Heart left ventricle (tissue), 13 donors: Measurements from ENCODE around the gene UBE4B.

ENCODE experiments used
- CTCF ChIP-seq, 12 donors: fragments of 200-600 bp; sonication (generic) in 4 of 12; IDR thresholded peaks; one replicate each; pipeline versions ENCODE4 v1.5.0 to v1.8.0; 2018 to 2022; ENCODE audit warnings: antibody characterized with exemption in 12 of 12, mild to moderate bottlenecking in 5 of 12
- POLR2A ChIP-seq, 2 donors: fragments of 450-650 bp; IDR thresholded peaks; one replicate each; pipeline ENCODE4 v1.6.1; 2017; ENCODE audit warnings: antibody characterized with exemption in 2 of 2, mild to moderate bottlenecking in 2 of 2, moderate library complexity in 2 of 2
- donor health status: ischemic (EF 13 %, LVEDD 7.1; RV severe dilation, severe dysfunction).
- donor health status: DM: no; HTN: yes; CAD: no.
- donor health status: DM: no; HTN: no; CAD: no.
- donor health status: ischemic (EF 25% LVEDD 6.9; RV normal size, moderate dysfunction).
- donor health status: ischemic (EF 25% LVEDD 5.7; RV mildly dilated, moderate dysfunction).
- donor health status: ischemic (EF 35%, LVEDD 5.7; RV mildly dilated, moderate dysfunction).
- donor health status: nonischemic (EF 11% LVEDD 7.7; RV severe dilation, severe dysfunction).
- donor health status: DM: yes; HTN: yes; CAD: no.
- donor health status: PGD.
- donor health status: ischemic (EF 29% LVEDD 5.4; RV normal size, mild dysfunction).
- donor health status: nonischemic (EF 23%, LVEDD 6.1; RV moderate dilation, normal function).

DNA sequence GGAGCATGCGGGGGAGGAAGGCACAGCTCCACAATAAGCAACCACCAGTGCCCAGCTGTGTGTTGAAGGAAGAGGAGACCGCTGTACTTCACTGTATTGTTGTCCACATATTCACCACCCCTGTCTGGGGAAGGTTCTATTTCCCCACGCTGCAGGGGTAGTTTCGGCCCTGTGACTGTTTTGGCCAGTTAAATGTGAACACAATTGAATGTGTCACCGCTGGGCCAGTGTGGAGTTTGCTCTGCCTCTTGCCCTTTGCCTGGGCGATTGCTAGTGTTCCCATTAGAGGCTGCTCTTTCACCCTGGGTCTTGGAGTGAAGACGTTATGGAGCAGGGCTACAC, 32.6 kb downstream of the UBE4B start:
- TF ChIP-seq CTCF (IDR thresholded peaks at IDR 0.05) = peak in 1 of 12 donors; percentile 8
- TF ChIP-seq POLR2A (IDR thresholded peaks at IDR 0.05) = no peak
